Measurements from ENCODE around the gene LMNTD2. TPM values are rescaled to one million over a fixed set of nuclear protein-coding genes. Genes with fewer than 3 reads are reported as not detected.

Gene LMNTD2
- total RNA-seq, 4 donors from 2014 or later = 0.95 to 5.5 (median 1.7) TPM

- no peak for DNase-seq (ENCODE audit: low spot score)
- TF ChIP-seq CTCF (IDR thresholded peaks at IDR 0.05) = no peak
- ATAC-seq (ENCODE audit: low FRiP score) = no peak
Observed at GRCh38 chr11:512761-513595, 47.6 kb downstream of the LMNTD2 start.

DNA sequence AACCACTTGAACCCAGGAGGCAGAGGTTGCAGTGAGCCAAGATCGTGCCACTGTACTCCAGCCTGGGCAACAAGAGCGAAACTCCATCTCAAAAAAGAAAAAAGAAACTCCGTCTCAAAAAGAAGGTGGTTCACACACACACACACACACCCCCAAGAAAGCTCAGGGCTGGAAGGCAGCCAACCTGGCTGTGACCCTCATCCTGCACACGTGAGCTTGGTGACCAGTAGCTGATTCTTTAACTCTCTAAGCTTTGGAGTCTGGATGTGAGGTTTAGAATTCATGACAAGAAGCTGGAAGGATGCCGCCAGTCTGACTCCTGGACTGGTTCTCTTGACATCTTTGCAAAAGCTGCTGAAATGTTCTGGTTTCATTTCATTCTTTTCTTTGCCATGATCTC, 51.6 kb downstream of the LMNTD2 start:
- no peak for TF ChIP-seq CTCF (IDR thresholded peaks at IDR 0.05)
- ATAC-seq (ENCODE audit: low FRiP score) = no peak
- no peak for DNase-seq (ENCODE audit: low spot score)

GRCh38 chr11:507727-508515, 52.6 kb downstream of the LMNTD2 start:
- no peak for DNase-seq (ENCODE audit: low spot score)
- no peak for ATAC-seq (ENCODE audit: low FRiP score)
- TF ChIP-seq CTCF (IDR thresholded peaks at IDR 0.05) = no peak

DNA sequence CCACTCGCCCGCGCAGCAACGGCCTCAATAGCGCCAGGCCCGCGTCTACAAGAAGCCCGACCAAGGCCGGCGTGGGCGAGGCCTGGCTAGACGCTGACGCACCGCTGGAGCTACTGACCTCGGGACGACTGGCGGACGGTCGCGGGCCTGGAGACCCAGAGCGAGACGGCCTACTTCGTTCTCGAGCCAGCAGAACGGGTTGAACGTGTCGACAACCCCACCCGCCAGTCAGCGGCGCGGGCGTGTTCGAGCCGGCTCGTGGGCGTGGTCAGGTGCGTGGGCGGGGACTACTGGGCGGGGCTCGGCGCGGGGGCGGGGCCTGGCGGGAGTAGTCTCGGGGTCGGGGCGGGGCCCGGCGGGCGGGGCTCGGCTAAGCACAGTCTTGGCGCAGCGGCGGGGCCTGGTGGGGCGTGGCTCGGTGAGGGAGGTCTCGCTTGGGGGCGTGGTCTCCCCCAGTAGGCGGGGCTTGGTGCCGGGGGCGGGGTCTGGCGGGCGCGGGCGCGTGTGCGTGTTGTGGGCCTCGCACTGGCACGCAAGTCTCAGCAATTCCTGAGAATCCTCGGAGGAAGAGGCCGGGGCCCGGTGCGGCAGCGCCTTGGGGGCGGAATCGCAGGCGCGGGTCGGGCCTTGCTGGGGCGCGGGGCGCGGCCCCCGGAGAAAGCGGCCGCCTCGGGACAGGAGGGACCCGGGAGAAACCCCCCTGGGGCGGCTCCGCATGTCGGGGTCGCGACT, 53.4 kb downstream of the LMNTD2 start, which contains the start of gene RNH1:
Gene RNH1, minus strand, starts transcription at position 248 of the 732 bp plus-strand sequence. CDS start 5,080 bp downstream, outside the sequence.
- ATAC-seq (ENCODE audit: low FRiP score) (peak; percentile 84), DNase-seq (ENCODE audit: low spot score) (peak; percentile 99)
- TF ChIP-seq CTCF (IDR thresholded peaks at IDR 0.05) = no peak

- ATAC-seq (ENCODE audit: low FRiP score) (peak; percentile 77), DNase-seq (ENCODE audit: low spot score) (peak; percentile 84)
- no peak for TF ChIP-seq CTCF (IDR thresholded peaks at IDR 0.05)
Observed at GRCh38 chr11:506238-506994, 54.1 kb downstream of the LMNTD2 start.

DNA sequence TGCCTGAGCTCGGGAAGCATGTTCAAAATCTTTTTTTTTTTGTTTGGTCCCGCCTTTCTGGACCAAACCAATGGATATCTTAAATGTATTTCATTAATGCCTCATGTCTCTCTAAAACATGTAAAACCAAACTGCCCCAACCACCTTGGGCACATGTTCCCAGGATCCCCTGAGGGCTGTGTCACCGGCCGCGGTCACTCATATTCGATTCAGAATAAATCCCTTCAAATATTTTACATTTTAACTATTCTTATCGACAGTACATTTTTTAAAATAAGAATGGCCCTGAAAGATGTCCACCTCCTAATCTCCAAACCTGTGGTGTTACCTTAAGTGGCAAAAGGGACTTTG, 55.6 kb downstream of the LMNTD2 start:
- ATAC-seq (ENCODE audit: low FRiP score) (no peak), DNase-seq (ENCODE audit: low spot score) (no peak)
- TF ChIP-seq CTCF (IDR thresholded peaks at IDR 0.05) = no peak
